Bronchial epithelial cell (primary cell): ENCODE results near the gene LRRC59. TPM values are rescaled to one million over a fixed set of nuclear protein-coding genes. Genes with fewer than 3 reads are reported as not detected.

Experiments
- DNase-seq: peaks from one replicate; pipeline ENCODE4 v3.0.0-alpha.2; 2010; ENCODE audit warnings: low read depth
- FAIRE-seq: peaks from 2 replicates; lab custom pipeline; 2011; peaks lifted over from hg19 to GRCh38; lab: Jason Lieb, UNC
- H3K27me3 ChIP-seq: 2 replicates; pipeline ENCODE4 v1.5.1; 2011; ENCODE audit warnings: low read length; ENCODE audit not compliant: control insufficient read depth, insufficient read depth
- H3K36me3 ChIP-seq: 2 replicates; pipeline ENCODE4 v1.5.1; 2011; ENCODE audit warnings: low read length; ENCODE audit not compliant: control insufficient read depth, insufficient read depth
- H3K4me3 ChIP-seq: 2 replicates; pipeline ENCODE4 v1.5.1; 2011; ENCODE audit warnings: mild to moderate bottlenecking, low read depth, low read length, control low read depth
- total RNA-seq: library from RNA; depleted of rRNA; stranded (reverse); fragments of >200 nt; gene quantifications from 2 replicates; pipeline ENCODE4 v1.2.1, GENCODE V29; 2014
- TF ChIP-seq, protein P1 (sequence below): IDR thresholded peaks from 2 replicates; pipeline ENCODE4 v1.5.1; 2011; ENCODE audit warnings: mild to moderate bottlenecking, moderate library complexity, low read length, control low read depth, inconsistent platforms; ENCODE audit not compliant: insufficient read depth, severe bottlenecking

Gene LRRC59
- total RNA-seq, 1 donor from 2014 or later, result 235 TPM

DNA sequence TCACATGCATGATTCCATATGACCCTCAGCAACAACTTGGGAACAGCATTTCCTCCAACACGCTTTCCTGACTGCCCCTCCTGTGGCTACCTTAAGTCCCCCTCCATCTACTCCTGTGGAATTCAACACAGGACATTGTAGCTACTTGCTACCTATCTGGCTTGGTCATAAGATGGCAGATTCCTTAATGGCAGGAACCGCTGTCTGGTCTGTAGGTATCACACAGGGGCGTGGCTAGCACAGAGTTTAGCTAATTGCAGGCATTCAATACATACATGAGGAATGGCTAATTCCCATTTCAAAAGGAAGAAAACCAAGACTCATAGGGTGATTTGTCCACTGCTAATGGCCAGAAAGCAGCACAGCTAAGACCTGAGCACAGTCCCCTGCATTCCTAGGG is 8.6 kb downstream of the LRRC59 start:
- FAIRE-seq, result no peak
- no peak for DNase-seq
- TF ChIP-seq, protein P1, sequence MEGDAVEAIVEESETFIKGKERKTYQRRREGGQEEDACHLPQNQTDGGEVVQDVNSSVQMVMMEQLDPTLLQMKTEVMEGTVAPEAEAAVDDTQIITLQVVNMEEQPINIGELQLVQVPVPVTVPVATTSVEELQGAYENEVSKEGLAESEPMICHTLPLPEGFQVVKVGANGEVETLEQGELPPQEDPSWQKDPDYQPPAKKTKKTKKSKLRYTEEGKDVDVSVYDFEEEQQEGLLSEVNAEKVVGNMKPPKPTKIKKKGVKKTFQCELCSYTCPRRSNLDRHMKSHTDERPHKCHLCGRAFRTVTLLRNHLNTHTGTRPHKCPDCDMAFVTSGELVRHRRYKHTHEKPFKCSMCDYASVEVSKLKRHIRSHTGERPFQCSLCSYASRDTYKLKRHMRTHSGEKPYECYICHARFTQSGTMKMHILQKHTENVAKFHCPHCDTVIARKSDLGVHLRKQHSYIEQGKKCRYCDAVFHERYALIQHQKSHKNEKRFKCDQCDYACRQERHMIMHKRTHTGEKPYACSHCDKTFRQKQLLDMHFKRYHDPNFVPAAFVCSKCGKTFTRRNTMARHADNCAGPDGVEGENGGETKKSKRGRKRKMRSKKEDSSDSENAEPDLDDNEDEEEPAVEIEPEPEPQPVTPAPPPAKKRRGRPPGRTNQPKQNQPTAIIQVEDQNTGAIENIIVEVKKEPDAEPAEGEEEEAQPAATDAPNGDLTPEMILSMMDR, result no peak
- no peak overlapping the region for H3K4me3 ChIP-seq
- H3K27me3 ChIP-seq, result no peaks in the 10 kb centered on the region
- H3K36me3 ChIP-seq, result peaks cover 52% of the 10 kb centered on the region

DNA sequence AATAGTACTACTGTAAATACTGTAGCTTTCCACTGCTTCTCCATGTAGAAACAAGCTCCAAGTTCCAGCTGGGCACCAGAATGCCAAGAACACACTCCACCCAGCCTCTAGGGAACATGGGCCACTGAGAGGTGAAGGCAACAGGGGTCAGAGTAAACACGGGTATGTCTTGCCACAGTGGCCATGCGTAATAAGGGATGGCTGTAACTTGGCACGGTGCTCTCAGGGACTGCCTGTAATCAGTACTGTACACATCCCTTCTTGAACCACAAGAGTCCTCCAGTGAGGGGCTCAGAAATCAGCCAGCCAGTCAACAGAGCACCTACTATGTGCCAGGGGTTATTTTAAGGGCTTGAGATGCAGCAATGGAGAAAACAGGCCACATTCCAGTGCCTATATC is 10.8 kb downstream of the LRRC59 start:
- FAIRE-seq (no peak), DNase-seq (no peak)
- Histone ChIP-seq H3K36me3 (peaks cover 51% of the 10 kb centered on the region), H3K27me3 (no peaks in the 10 kb centered on the region), H3K4me3 (no peak overlapping the region)
- TF ChIP-seq, protein P1, result no peak

DNA sequence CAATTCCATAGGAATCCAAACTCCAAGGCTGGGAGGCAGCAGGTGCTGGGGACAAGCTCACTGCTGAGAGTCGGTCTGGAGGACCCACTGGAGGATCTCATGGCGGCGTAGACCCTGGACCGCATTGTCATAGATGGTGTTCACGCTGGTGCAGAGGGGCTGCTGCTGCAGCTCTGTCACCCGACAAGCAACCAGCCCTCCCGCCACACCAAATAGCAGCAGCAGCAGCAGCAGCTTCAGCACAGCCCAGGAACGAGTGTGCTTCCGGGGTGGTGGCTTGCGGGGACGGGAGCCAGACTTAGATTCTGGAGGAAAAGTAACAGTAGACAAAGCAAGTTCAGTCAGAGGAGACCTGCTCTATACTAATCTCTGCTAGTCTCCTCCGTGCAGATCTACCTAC is 14.4 kb downstream of the LRRC59 start:
- DNase-seq, result no peak
- TF ChIP-seq, protein P1, result no peak
- Histone ChIP-seq H3K36me3 (peaks cover 36% of the 10 kb centered on the region), H3K27me3 (no peaks in the 10 kb centered on the region), H3K4me3 (no peak overlapping the region)
- FAIRE-seq, result no peak

DNA sequence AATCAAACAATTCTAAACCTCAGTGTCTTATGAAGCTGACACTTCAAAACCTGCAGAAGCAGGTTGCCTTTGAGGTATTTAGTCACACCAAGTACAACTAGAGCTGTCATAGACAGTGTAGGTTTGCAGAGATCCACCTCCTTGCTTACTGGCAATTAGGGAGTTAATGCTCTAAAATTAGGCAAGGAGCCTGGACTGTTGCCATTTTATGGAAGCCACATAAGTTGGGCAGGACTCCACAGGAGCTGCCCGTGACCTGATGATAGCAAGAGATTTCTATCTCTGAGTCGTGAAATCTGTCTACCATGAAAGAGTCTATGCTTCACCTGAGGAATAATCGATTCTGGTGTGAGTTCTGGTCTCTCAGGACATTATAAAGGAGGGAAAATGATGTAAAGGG is 15.4 kb downstream of the LRRC59 start:
- DNase-seq, result no peak
- Histone ChIP-seq H3K36me3 (peaks cover 28% of the 10 kb centered on the region), H3K27me3 (no peaks in the 10 kb centered on the region), H3K4me3 (no peak overlapping the region)
- TF ChIP-seq, protein P1, result no peak
- no peak for FAIRE-seq

DNA sequence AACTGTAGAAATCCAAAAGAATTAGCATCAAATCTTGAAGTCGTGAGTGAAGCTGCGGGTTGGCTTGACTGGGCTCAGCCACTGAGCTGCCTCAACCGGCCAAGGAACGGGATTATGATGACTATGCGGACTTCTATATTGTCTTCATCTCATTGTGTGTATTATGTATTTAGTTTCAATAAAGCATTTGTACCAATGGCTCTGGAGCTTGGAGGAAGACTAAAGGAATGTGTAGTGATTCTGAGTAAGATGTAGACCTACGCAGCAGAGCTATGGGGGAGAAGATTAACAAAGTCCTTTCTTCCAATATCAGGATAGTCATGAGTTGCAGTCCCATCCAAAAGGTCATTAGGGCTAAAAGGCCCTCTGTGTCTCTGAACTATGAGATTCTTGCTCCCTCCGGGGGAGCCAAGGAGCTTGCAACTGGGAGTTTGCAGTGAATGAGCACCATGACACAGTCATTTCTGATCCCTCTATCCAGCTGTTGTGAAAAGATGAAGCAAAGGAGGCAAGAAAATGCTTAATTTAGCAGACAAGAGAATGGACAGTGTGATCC is 16.0 kb downstream of the LRRC59 start:
- Histone ChIP-seq H3K4me3 (no peak overlapping the region), H3K27me3 (no peaks in the 10 kb centered on the region), H3K36me3 (peaks cover 24% of the 10 kb centered on the region)
- FAIRE-seq (no peak), DNase-seq (no peak)
- TF ChIP-seq, protein P1, result no peak
